ENCODE data around the gene LRIG3.

LRIG3 gene, protein sequence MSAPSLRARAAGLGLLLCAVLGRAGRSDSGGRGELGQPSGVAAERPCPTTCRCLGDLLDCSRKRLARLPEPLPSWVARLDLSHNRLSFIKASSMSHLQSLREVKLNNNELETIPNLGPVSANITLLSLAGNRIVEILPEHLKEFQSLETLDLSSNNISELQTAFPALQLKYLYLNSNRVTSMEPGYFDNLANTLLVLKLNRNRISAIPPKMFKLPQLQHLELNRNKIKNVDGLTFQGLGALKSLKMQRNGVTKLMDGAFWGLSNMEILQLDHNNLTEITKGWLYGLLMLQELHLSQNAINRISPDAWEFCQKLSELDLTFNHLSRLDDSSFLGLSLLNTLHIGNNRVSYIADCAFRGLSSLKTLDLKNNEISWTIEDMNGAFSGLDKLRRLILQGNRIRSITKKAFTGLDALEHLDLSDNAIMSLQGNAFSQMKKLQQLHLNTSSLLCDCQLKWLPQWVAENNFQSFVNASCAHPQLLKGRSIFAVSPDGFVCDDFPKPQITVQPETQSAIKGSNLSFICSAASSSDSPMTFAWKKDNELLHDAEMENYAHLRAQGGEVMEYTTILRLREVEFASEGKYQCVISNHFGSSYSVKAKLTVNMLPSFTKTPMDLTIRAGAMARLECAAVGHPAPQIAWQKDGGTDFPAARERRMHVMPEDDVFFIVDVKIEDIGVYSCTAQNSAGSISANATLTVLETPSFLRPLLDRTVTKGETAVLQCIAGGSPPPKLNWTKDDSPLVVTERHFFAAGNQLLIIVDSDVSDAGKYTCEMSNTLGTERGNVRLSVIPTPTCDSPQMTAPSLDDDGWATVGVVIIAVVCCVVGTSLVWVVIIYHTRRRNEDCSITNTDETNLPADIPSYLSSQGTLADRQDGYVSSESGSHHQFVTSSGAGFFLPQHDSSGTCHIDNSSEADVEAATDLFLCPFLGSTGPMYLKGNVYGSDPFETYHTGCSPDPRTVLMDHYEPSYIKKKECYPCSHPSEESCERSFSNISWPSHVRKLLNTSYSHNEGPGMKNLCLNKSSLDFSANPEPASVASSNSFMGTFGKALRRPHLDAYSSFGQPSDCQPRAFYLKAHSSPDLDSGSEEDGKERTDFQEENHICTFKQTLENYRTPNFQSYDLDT

DNA sequence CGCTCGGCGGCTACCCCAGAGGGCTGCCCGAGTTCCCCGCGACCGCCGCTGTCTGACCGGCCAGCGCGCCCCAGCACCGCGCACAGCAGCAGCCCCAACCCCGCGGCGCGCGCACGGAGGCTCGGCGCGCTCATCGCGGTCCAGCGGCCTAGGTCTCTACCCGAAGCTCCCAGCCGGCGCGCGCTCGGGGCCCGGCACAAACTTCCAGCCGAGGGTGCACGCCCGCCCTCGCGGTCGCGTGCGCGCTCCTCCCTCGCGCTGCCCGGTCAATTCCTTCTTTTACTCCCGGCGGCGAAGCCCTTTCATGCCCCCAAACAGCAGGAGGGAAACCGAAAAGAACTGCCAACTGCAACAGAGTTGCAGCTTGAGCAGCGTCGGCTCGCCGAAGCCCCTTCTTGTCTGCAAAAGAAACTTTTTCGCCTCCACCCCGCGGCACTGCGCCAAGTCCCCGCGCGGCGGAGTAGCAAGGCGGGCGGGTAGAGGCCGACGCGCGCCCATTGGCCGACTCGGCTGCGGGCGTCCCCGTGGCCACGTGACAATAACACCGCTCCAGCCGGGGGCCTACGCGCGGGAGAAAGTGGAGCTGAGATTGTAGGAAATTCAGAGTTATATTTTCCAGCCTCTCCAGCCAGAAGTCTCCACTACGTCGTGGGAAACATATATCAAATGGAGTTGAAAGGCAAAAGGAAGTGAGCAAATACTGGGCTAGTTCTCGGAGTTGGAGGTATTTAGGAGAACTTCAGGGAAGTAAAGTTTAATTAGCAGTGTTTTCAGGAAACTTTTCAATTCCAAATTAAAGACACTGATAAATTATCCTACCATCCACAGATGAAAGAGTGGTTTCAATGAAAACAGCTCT lies at the start of gene LRIG3:
LRIG3 (minus strand) TSS at position 403 of the 859 bp plus-strand sequence; CDS start at position 134, 269 bp downstream.
- Mint-ChIP-seq H3K27me3 (peaks cover 26% of the 10 kb centered on the region), H3K4me3 (peak within 1 kb of the TSS; percentile 48), H3K27ac (no peak within 1 kb of the TSS), H3K9me3 (no peaks in the 10 kb centered on the region), H3K36me3 (no peaks in the 10 kb centered on the region), H3K4me1 (peaks cover 3% of the 10 kb centered on the region)
- DNase-seq = no peak
- CTCF ChIA-PET = no interaction called here

DNA sequence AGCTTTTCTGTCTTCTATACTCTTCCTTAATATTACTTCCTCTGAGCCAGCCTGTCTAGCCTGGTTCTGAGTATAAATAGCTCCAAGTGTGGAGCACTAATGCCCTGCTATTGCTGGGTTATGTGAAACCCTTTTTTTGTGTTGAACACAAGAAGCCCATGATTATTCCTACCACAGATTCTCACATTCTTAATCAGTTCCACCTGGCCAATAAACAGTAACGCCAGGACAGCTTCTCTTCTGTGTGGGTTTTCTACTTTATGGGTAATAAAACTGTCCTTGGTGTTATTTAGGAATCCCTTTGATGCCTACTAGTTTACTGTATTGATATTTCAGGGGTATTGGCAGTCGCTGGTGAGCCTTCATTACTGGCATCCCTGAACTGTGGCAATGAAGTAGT lies 48.9 kb upstream of the LRIG3 start:
- no peaks in the 10 kb centered on the region for H3K27me3 Mint-ChIP-seq

DNA sequence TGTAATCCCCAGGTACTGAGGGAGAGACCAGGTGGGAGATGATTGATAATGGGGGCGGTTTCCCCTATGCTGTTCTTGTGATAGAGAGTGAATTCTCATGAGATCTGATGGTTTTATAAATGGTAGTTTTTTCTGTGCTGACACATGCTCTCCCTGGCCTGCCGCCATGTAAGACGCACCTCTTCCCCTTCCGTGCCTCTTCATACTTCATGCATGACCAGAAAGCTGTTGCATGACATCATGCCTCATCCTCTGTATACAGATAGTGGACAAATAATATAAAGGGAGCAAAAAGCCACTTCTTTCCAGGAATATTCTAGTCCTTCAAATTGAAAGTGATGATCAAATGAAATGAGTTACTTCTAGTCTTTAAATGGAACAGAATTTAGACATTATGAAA lies 47.3 kb upstream of the LRIG3 start:
- no peak for DNase-seq
- CTCF ChIA-PET = no interaction called here
- no peaks in the 10 kb centered on the region for H3K27me3 Mint-ChIP-seq
- H3K4me1 Mint-ChIP-seq = no peaks in the 10 kb centered on the region
- H3K9me3 Mint-ChIP-seq = peaks cover 3% of the 10 kb centered on the region
- H3K27ac Mint-ChIP-seq = no peak overlapping the region
- no peak overlapping the region for H3K4me3 Mint-ChIP-seq
- H3K36me3 Mint-ChIP-seq = no peaks in the 10 kb centered on the region

More for the DNA sequence above, 48.9 kb upstream of the LRIG3 start:
- CTCF ChIA-PET = no interaction called here
- H3K36me3 Mint-ChIP-seq = no peaks in the 10 kb centered on the region
- no peak overlapping the region for H3K4me3 Mint-ChIP-seq
- DNase-seq = no peak
- H3K27ac Mint-ChIP-seq = no peak overlapping the region
- H3K4me1 Mint-ChIP-seq = no peaks in the 10 kb centered on the region
- H3K9me3 Mint-ChIP-seq = no peaks in the 10 kb centered on the region

DNA sequence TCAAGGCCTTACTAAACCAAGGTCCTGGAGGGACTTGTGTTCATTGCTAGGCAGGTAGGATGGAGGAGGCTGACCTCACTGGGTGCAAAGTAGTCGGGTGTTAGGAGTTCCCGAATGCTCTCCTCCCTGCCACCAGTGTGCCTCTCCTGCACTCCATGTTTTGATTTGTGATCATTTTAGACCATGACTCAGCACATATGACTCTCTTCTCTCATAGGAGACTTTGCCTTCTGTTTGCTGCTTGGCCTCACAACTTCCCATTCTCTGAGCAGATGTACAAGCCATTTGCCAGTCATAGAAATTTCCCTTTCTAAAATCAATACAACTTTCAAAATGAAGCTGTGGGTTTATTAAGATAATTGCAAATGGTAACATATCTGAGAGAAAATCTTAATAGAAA lies 46.6 kb upstream of the LRIG3 start:
- Mint-ChIP-seq H3K27me3 (no peaks in the 10 kb centered on the region), H3K4me3 (no peak overlapping the region), H3K9me3 (peaks cover 3% of the 10 kb centered on the region), H3K36me3 (no peaks in the 10 kb centered on the region), H3K4me1 (no peaks in the 10 kb centered on the region), H3K27ac (no peak overlapping the region)
- no peak for DNase-seq
- CTCF ChIA-PET = no interaction called here

DNA sequence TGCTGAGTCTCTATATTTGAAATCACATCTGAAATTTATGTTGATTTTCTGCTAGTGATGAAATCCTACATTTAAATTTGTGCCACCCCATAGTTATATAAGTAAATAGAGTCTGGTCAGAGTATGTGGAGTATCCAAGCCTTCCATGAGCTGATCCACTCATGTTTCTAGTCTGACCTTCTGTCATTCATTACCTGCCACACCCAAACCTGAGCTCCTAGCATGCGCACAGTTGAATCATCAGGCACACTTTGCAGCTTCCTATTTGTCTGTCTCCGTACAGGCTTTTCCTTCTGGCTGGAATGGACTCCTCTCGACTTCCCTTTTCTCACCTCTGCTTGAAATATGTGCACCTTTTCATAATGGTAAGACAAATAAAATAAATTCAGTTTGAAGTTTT lies 45.3 kb upstream of the LRIG3 start:
- no peaks in the 10 kb centered on the region for H3K36me3 Mint-ChIP-seq
- H3K27me3 Mint-ChIP-seq = no peaks in the 10 kb centered on the region
- peaks cover 3% of the 10 kb centered on the region for H3K9me3 Mint-ChIP-seq
- no peak overlapping the region for H3K27ac Mint-ChIP-seq
- CTCF ChIA-PET = interaction anchor here (0.6 kb wide), 1 partner anchor 187 kb away, joined by 3 read pairs; no protein-coding TSS in a partner anchor
- no peak overlapping the region for H3K4me3 Mint-ChIP-seq
- DNase-seq = no peak
- no peaks in the 10 kb centered on the region for H3K4me1 Mint-ChIP-seq

DNA sequence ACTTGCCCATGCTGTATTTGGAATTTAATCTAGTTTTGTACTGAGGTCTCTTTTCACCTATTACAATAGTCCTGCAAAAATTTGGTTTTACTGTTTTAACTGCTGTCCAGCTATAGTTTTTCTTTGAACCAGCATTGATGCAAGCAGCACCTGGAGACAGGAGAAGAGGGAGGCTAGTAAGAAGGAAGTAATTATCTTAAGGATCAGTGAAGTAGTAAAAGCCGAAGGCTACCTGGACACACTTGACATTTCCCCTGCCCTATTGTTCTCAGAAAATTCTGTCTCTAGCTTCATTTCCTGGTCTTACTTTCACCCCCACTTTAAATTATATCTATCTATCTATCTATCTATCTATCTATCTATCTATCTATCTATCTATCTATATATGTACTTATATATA lies 43.5 kb upstream of the LRIG3 start:
- Mint-ChIP-seq H3K4me3 (no peak overlapping the region), H3K27ac (no peak overlapping the region), H3K27me3 (no peaks in the 10 kb centered on the region), H3K4me1 (no peaks in the 10 kb centered on the region), H3K9me3 (peaks cover 3% of the 10 kb centered on the region), H3K36me3 (no peaks in the 10 kb centered on the region)
- no peak for DNase-seq
- CTCF ChIA-PET = no interaction called here

DNA sequence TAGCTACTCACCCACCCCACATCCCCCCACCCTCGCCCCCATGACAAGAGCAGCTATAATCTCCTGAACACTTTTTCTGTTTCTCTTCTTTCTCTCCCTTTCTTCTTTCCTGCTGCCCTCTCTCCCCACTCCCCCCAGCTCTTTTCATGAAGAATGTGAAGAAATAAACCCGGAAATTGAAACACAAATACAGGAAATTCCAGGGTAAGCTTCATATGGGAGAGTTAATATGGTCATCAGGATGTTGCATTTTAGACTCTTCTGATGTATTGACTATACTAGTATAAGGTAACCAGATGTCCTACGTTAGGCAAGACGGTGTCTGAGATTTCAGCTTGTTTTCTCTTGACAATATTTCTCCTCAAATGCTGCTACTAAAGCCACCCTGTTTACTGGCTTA lies 41.6 kb upstream of the LRIG3 start:
- DNase-seq = no peak
- Mint-ChIP-seq H3K9me3 (peaks cover 3% of the 10 kb centered on the region), H3K4me1 (no peaks in the 10 kb centered on the region), H3K36me3 (no peaks in the 10 kb centered on the region), H3K4me3 (no peak overlapping the region), H3K27ac (no peak overlapping the region), H3K27me3 (no peaks in the 10 kb centered on the region)
- CTCF ChIA-PET = no interaction called here

DNA sequence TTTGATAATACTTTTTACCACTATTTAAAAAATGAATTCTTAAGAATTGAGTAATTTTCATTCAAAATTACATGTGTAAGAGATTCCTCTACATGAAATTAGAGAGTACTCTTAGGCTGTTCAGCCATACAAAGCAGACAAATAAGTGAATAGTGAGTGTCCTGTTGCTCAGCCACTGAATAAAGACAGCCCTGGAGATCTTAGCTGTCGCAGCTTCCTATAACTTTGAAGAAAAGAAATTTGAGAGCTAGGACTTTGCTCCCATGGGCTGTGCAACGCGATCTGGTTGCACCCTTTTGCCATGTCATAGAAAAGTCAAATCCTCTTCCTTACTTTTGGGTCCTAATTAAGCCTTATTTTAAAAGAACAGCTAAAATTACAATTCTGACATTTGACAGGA lies 40.9 kb upstream of the LRIG3 start:
- Mint-ChIP-seq H3K9me3 (peaks cover 3% of the 10 kb centered on the region), H3K27ac (no peak overlapping the region), H3K4me3 (no peak overlapping the region), H3K4me1 (no peaks in the 10 kb centered on the region), H3K36me3 (no peaks in the 10 kb centered on the region), H3K27me3 (no peaks in the 10 kb centered on the region)
- DNase-seq = no peak
- CTCF ChIA-PET = no interaction called here

DNA sequence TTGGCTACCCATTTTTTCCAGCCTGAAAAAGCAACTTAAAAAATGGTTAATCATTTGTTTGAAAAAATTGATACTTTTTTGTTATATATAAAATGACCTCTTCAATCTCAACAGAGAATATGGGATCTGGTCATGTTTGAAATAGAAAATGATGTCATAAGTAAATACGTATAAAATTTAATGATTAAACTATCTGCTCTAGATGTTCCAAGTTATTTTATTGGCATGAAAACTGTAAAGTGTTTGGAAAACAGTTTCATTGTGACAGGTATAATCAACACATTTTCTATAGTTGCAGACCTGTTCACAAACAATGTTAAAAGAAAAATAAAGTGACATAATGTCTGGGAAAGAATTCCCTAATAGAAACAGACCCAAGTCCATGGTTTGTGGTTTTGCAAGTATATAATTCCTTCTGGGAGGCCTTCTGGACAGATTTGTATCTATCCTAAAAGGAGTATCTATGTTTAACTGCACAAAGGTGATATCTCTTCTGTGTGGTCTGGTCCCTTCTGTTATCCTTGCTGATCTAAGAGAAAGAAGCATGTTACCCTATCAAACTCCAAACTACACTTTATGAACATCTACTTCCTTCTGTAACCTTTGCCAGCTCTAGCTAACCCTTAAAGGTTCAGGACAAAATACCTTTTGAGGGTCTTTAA lies 39.5 kb upstream of the LRIG3 start:
- Mint-ChIP-seq H3K27me3 (no peaks in the 10 kb centered on the region), H3K9me3 (peaks cover 3% of the 10 kb centered on the region), H3K4me3 (no peak overlapping the region), H3K27ac (no peak overlapping the region), H3K4me1 (no peaks in the 10 kb centered on the region), H3K36me3 (no peaks in the 10 kb centered on the region)
- no peak for DNase-seq
- CTCF ChIA-PET = no interaction called here

DNA sequence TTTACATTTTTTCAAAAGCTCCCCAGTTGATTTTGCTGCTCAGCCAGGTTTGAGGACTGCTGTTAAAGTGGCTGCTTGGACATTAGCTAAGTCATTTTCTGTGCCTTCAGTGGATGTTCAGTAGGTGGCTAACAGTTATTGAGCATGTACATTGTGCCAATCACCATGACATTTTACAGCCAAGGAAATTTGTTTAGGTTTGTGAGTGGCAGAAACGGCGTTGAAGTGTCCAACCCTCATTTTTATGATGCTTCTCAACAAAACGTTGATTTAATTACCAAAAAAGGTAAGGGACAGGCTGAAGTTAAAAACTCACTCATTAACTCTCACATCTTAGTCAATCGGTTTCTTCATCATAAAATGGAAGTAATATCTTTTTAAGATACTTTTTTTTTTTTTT lies 37.0 kb upstream of the LRIG3 start:
- DNase-seq = no peak
- Mint-ChIP-seq H3K36me3 (no peaks in the 10 kb centered on the region), H3K4me3 (no peak overlapping the region), H3K27ac (no peak overlapping the region), H3K9me3 (no peaks in the 10 kb centered on the region), H3K4me1 (no peaks in the 10 kb centered on the region), H3K27me3 (no peaks in the 10 kb centered on the region)
- CTCF ChIA-PET = no interaction called here

DNA sequence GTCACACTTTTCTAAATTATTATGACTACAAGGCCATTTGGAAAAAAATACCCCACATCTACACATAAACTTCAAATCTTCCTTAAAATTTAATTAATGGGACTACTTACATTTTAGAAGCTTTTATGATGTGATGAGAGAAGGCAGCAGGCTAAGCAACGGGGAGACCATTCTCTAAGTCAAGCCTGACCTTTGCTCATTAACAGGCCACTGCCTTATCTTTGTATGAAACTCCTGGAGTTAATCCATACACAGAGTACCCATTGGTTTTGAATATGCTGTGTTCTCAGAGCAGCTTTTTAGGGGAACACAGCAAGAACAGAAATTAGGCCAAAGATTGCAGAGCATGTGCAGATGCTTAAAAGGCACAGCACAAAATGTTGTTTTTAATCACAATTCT lies 35.5 kb upstream of the LRIG3 start:
- CTCF ChIA-PET = no interaction called here
- Mint-ChIP-seq H3K27me3 (no peaks in the 10 kb centered on the region), H3K36me3 (no peaks in the 10 kb centered on the region), H3K4me3 (no peak overlapping the region), H3K4me1 (no peaks in the 10 kb centered on the region), H3K27ac (no peak overlapping the region), H3K9me3 (no peaks in the 10 kb centered on the region)
- no peak for DNase-seq

DNA sequence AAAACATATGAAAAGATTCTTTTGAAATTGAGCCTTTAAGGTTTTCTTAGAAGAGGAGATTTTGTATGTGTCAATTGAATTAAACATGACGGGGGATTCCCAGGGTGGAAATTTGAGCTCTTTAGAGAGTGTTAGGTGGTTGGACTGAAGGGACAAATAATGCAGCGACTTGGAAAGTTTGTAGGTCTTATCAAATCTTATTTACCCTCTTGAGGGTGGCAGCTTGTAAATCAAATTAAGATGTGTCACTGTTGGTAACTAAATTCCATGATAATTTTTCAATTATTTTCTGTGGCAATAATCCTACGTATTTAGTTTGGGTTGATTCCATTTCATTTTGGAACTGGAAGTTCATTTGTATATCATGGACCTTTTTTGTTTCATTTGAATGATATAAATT lies 33.7 kb upstream of the LRIG3 start:
- H3K27me3 Mint-ChIP-seq = no peaks in the 10 kb centered on the region
- CTCF ChIA-PET = no interaction called here

DNA sequence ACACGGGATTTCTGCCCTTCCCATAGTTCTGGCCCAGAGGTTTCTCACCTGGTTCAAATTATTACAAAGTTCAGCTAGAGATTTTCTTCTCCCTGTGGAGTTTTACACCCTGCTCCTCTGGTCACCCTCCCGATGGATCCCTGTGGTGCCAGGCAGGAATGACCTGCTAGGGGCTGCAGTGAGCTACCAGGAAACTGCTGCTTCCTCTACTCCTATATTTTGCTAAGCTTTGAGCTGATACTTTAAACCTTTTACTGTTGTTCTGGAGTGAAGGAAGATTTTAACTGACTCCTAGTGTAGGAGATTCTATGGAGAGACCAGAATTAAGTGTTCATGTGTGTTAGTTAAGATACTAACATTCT lies 30.4 kb upstream of the LRIG3 start:
- Mint-ChIP-seq H3K4me1 (no peaks in the 10 kb centered on the region), H3K27ac (no peak overlapping the region), H3K27me3 (no peaks in the 10 kb centered on the region), H3K36me3 (no peaks in the 10 kb centered on the region), H3K4me3 (no peak overlapping the region), H3K9me3 (peaks cover 6% of the 10 kb centered on the region)
- CTCF ChIA-PET = no interaction called here
- no peak for DNase-seq

More for the DNA sequence above, 33.7 kb upstream of the LRIG3 start:
- Mint-ChIP-seq H3K4me1 (no peaks in the 10 kb centered on the region), H3K27ac (no peak overlapping the region), H3K9me3 (no peaks in the 10 kb centered on the region), H3K36me3 (no peaks in the 10 kb centered on the region), H3K4me3 (no peak overlapping the region)
- DNase-seq = no peak

All from activated naive CD4-positive, alpha-beta T cell treated with anti-CD3 and anti-CD28 coated beads, Interleukin-2, amount 10 ng/mL, durations not matched to agents 7 days and 5 days (primary cell).